Measurements from ENCODE around the gene SPRR1B.
A peak's percentile ranks its signal among the peaks of the same experiment; 100 is the strongest.

SPRR1B gene

GRCh38 chr1:152993186-152993585, 37.8 kb upstream of the SPRR1B start:
- no peaks in the 10 kb centered on the region for H3K36me3 ChIP-seq (ENCODE audit: control insufficient read depth in 2 of 2, insufficient read depth in 1 of 2, low read length in 2 of 2)
- H3K27ac ChIP-seq (ENCODE audit: extremely low read depth, low read depth, low read length), result no peak overlapping the region
- CTCF ChIA-PET, result no interaction called here
- H3K4me1 ChIP-seq (ENCODE audit: control insufficient read depth, insufficient read depth, low read length), result no peaks in the 10 kb centered on the region
- H3K9me3 ChIP-seq (ENCODE audit: control insufficient read depth, insufficient read depth, low read depth, low read length), result no peaks in the 10 kb centered on the region
- H3K4me3 ChIP-seq (ENCODE audit: low read depth, low read length), result no peak overlapping the region
- POLR2A ChIA-PET, result no interaction called here
- TF ChIP-seq ZNF654 (tag by site-specific recombination; IDR thresholded peaks at IDR 0.05; ENCODE audit: low read depth) (no peak), ZBTB7A (tag by site-specific recombination; IDR thresholded peaks at IDR 0.05; ENCODE audit: low read depth) (no peak), EGR2 (tag by site-specific recombination; IDR thresholded peaks at IDR 0.05; ENCODE audit: low read depth) (no peak), ZNF600 (tag by site-specific recombination; IDR thresholded peaks at IDR 0.05) (no peak), ZNF391 (tag by site-specific recombination; IDR thresholded peaks at IDR 0.05; ENCODE audit: borderline replicate concordance, low read depth) (no peak), ZBTB49 (tag by site-specific recombination; IDR thresholded peaks at IDR 0.05; ENCODE audit: low read depth) (no peak), ZNF184 (tag by site-specific recombination; IDR thresholded peaks at IDR 0.05) (no peak), ZNF394 (tag by site-specific recombination; IDR thresholded peaks at IDR 0.05; ENCODE audit: borderline replicate concordance) (no peak), ATF2 (tag by site-specific recombination; IDR thresholded peaks at IDR 0.05; ENCODE audit: low read depth) (peak; percentile 51)

GRCh38 chr1:152995842-152996241, 35.2 kb upstream of the SPRR1B start:
- H3K9me3 ChIP-seq (ENCODE audit: control insufficient read depth, insufficient read depth, low read depth, low read length), result no peaks in the 10 kb centered on the region
- H3K4me1 ChIP-seq (ENCODE audit: control insufficient read depth, insufficient read depth, low read length), result no peaks in the 10 kb centered on the region
- H3K27ac ChIP-seq (ENCODE audit: extremely low read depth, low read depth, low read length), result no peak overlapping the region
- H3K4me3 ChIP-seq (ENCODE audit: low read depth, low read length), result no peak overlapping the region
- H3K36me3 ChIP-seq (ENCODE audit: control insufficient read depth in 2 of 2, insufficient read depth in 1 of 2, low read length in 2 of 2), result no peaks in the 10 kb centered on the region
- CTCF ChIA-PET, result no interaction called here
- TF ChIP-seq ZNF555 (tag by site-specific recombination; conservative IDR thresholded peaks at IDR 0.05) (no peak), ZNF518A (tag by site-specific recombination; conservative IDR thresholded peaks at IDR 0.05; ENCODE audit: low read depth) (no peak), TCF7L2 (IDR thresholded peaks at IDR 0.05; ENCODE audit: borderline replicate concordance, low read depth, low read length) (no peak)
- POLR2A ChIA-PET, result no interaction called here

All from HEK293 (cell line).